Adrenal gland (tissue), 5 donors: ENCODE results near the gene ZNF438.

Experiments used
- POLR2A ChIP-seq, 2 donors: fragments of 450-650 bp; IDR thresholded peaks; one replicate each; pipeline ENCODE4 v1.6.1; 2017; ENCODE audit warnings: antibody characterized with exemption in 2 of 2, mild to moderate bottlenecking in 2 of 2, moderate library complexity in 1 of 2
- TF ChIP-seq, protein P1 (sequence below), 6 experiments: fragments of 450-650 bp in 4 of 6; fragments of 200-600 bp in 2 of 6; sonication (generic) in 1 of 6; IDR thresholded peaks; 1 replicate in 5 of 6; 2 replicates in 1 of 6; pipeline versions ENCODE4 v1.5.1 to v1.8.0; 2016 to 2021; ENCODE audit warnings: antibody characterized with exemption in 6 of 6, mild to moderate bottlenecking in 2 of 6, moderate library complexity in 1 of 6
- donor health status: DM: no; HTN: no; CAD: no.

DNA sequence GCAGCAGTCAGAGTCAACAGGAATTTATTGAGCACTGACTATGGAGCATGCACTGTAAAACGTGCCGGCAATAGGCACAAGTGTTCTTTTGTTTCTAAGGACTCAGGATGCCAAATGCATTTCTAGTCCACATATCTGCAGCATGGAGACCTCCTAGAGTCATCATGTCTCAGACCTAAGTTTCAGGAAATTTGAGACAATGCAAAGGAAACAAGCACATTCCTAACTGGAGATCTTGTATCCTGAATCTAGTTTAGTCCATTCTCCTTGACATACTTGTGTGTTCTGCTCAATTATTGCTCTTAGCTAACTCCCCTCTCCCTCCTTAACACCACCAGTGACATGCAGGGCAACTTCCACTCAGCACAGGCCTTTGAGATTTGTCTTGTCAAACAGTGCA is 173.2 kb downstream of the ZNF438 start:
- TF ChIP-seq, protein P1, sequence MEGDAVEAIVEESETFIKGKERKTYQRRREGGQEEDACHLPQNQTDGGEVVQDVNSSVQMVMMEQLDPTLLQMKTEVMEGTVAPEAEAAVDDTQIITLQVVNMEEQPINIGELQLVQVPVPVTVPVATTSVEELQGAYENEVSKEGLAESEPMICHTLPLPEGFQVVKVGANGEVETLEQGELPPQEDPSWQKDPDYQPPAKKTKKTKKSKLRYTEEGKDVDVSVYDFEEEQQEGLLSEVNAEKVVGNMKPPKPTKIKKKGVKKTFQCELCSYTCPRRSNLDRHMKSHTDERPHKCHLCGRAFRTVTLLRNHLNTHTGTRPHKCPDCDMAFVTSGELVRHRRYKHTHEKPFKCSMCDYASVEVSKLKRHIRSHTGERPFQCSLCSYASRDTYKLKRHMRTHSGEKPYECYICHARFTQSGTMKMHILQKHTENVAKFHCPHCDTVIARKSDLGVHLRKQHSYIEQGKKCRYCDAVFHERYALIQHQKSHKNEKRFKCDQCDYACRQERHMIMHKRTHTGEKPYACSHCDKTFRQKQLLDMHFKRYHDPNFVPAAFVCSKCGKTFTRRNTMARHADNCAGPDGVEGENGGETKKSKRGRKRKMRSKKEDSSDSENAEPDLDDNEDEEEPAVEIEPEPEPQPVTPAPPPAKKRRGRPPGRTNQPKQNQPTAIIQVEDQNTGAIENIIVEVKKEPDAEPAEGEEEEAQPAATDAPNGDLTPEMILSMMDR (IDR thresholded peaks at IDR 0.05), result no peak
- TF ChIP-seq POLR2A (IDR thresholded peaks at IDR 0.05), result no peak
